Measurements from ENCODE around the gene PPM1K.

PPM1K gene

GRCh38 chr4:88257726-88258125, 26.6 kb downstream of the PPM1K start:
- Histone ChIP-seq H3K9me3 (ENCODE audit: insufficient read depth, low read depth, low read length) (no peaks in the 10 kb centered on the region), H3K4me2 (ENCODE audit: low read depth, low read length, poor library complexity, severe bottlenecking) (no peak overlapping the region), H4K20me1 (ENCODE audit: insufficient read depth, low read length, poor library complexity, severe bottlenecking) (no peaks in the 10 kb centered on the region), H3K9ac (ENCODE audit: low read depth, low read length, poor library complexity, severe bottlenecking) (no peak overlapping the region), H3K9me2 (replicated peaks; ENCODE audit: low read depth, low read length) (no peaks in the 10 kb centered on the region), H3K79me2 (ENCODE audit: insufficient read depth, low read length) (no peaks in the 10 kb centered on the region), H3F3A (ENCODE audit: low read depth) (no peaks in the 10 kb centered on the region), H3K4me1 (ENCODE audit: insufficient read depth, low read length, poor library complexity, severe bottlenecking) (no peaks in the 10 kb centered on the region), H3K36me3 (ENCODE audit: insufficient read depth, low read length) (peaks cover 9% of the 10 kb centered on the region; the same call in 1 of the 2 replicates), H3K4me3 (ENCODE audit: low read length, poor library complexity, severe bottlenecking) (no peak overlapping the region), H2AFZ (ENCODE audit: low read length) (no peak overlapping the region), H3K27me3 (ENCODE audit: insufficient read depth, low read length, poor library complexity, severe bottlenecking) (no peaks in the 10 kb centered on the region)
- TF ChIP-seq EZH2phosphoT487 (IDR thresholded peaks at IDR 0.05; ENCODE audit: borderline replicate concordance) = no peak
- TF ChIP-seq CTCF (conservative IDR thresholded peaks at IDR 0.05; ENCODE audit: low read length) = no peak

- TF ChIP-seq CTCF (conservative IDR thresholded peaks at IDR 0.05; ENCODE audit: low read length) = no peak
- Histone ChIP-seq H3K4me3 (ENCODE audit: low read length, poor library complexity, severe bottlenecking) (no peak overlapping the region), H4K20me1 (ENCODE audit: insufficient read depth, low read length, poor library complexity, severe bottlenecking) (no peaks in the 10 kb centered on the region), H3K36me3 (ENCODE audit: insufficient read depth, low read length) (no peaks in the 10 kb centered on the region), H3K79me2 (ENCODE audit: insufficient read depth, low read length) (no peaks in the 10 kb centered on the region), H3F3A (ENCODE audit: low read depth) (no peaks in the 10 kb centered on the region), H3K9me3 (ENCODE audit: insufficient read depth, low read depth, low read length) (no peaks in the 10 kb centered on the region), H3K9me2 (replicated peaks; ENCODE audit: low read depth, low read length) (no peaks in the 10 kb centered on the region), H3K4me1 (ENCODE audit: insufficient read depth, low read length, poor library complexity, severe bottlenecking) (no peaks in the 10 kb centered on the region), H3K27me3 (ENCODE audit: insufficient read depth, low read length, poor library complexity, severe bottlenecking) (no peaks in the 10 kb centered on the region), H3K4me2 (ENCODE audit: low read depth, low read length, poor library complexity, severe bottlenecking) (no peak overlapping the region), H3K9ac (ENCODE audit: low read depth, low read length, poor library complexity, severe bottlenecking) (no peak overlapping the region), H2AFZ (ENCODE audit: low read length) (no peak overlapping the region)
These were observed 29.2 kb downstream of the PPM1K start for GRCh38 chr4:88255111-88255510.

- Histone ChIP-seq H3K4me3 (ENCODE audit: low read length, poor library complexity, severe bottlenecking) (no peak overlapping the region), H3K27me3 (ENCODE audit: insufficient read depth, low read length, poor library complexity, severe bottlenecking) (no peaks in the 10 kb centered on the region), H4K20me1 (ENCODE audit: insufficient read depth, low read length, poor library complexity, severe bottlenecking) (no peaks in the 10 kb centered on the region), H3K4me2 (ENCODE audit: low read depth, low read length, poor library complexity, severe bottlenecking) (no peak overlapping the region), H3K9me2 (replicated peaks; ENCODE audit: low read depth, low read length) (no peaks in the 10 kb centered on the region), H3K36me3 (ENCODE audit: insufficient read depth, low read length) (no peaks in the 10 kb centered on the region), H3K9ac (ENCODE audit: low read depth, low read length, poor library complexity, severe bottlenecking) (no peak overlapping the region), H3F3A (ENCODE audit: low read depth) (no peaks in the 10 kb centered on the region), H3K4me1 (ENCODE audit: insufficient read depth, low read length, poor library complexity, severe bottlenecking) (no peaks in the 10 kb centered on the region), H2AFZ (ENCODE audit: low read length) (no peak overlapping the region), H3K79me2 (ENCODE audit: insufficient read depth, low read length) (no peaks in the 10 kb centered on the region), H3K9me3 (ENCODE audit: insufficient read depth, low read depth, low read length) (no peaks in the 10 kb centered on the region)
- no peak for TF ChIP-seq CTCF (conservative IDR thresholded peaks at IDR 0.05; ENCODE audit: low read length)
These were observed 32.4 kb downstream of the PPM1K start for GRCh38 chr4:88251924-88252323.

Measured in Loucy (cell line).